ENCODE results near the gene UBA5. TPM values are rescaled to one million over a fixed set of nuclear protein-coding genes. Genes with fewer than 3 reads are reported as not detected.
"Not testable (repeated sequence)": the region's sequence is repeated elsewhere in the genome, so short reads cannot be mapped to it uniquely, and the experiment has no call there.

The UBA5 gene
- polyA plus RNA-seq (2013, experiment 1 of 2): 29.1 TPM
- polyA plus RNA-seq (2013, experiment 2 of 2): 29.3 TPM

DNA sequence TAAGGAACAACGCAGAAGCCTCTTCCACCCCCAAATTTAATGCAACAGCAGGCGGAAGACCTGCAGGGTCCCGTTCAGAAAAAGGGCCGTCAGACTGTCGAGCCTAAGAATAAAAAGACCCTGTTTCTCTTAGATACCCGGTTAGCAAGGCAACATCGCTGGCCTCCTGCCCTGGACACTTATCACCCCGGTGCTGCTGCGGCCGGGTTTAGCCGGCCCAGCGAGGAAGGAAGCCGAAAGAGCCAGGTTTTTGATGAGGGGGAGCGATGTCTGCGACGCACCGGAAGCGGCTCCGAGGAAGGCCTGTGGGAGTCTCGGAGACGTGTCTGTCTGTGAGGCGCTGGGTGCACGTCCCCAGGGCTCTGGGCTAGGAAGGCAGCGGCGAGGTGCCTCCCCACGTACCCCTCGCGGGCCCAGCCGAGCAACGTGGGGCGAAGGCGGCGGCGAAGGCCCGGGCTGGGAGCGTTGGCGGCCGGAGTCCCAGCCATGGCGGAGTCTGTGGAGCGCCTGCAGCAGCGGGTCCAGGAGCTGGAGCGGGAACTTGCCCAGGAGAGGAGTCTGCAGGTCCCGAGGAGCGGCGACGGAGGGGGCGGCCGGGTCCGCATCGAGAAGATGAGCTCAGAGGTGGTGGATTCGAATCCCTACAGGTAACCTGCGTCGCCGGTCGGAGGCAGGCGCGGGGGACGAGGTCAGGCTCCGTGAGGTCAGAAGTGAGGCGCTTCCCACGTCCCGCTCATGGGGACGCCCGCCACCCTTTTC lies at the start of gene UBA5:
UBA5 (plus strand) TSS at position 278 of the 759 bp plus-strand sequence; CDS start at position 487, 209 bp downstream.
- H3K79me1 ChIP-seq (ENCODE audit: low read length): peaks cover 4% of the 10 kb centered on the region
- H3K23ac ChIP-seq (ENCODE audit: low read length): peak within 1 kb of the TSS; percentile 90
- H2BK15ac ChIP-seq (replicated peaks; ENCODE audit: low read depth): no peak within 1 kb of the TSS
- no peaks in the 10 kb centered on the region for H3K4me1 ChIP-seq (ENCODE audit: control insufficient read depth, low read depth, low read length)
- peak within 1 kb of the TSS; percentile 36 for H3K27ac ChIP-seq (ENCODE audit: low read depth, low read length)
- H4K8ac ChIP-seq (ENCODE audit: low read depth, low read length): no peak within 1 kb of the TSS
- peak; percentile 81 for DNase-seq
- peak within 1 kb of the TSS; percentile 96 for H3K4me2 ChIP-seq (ENCODE audit: low read length)
- H2BK5ac ChIP-seq (ENCODE audit: low read length): peak within 1 kb of the TSS; percentile 87
- peak within 1 kb of the TSS; percentile 81 for H3K4me3 ChIP-seq (ENCODE audit: low read length)
- no peaks in the 10 kb centered on the region for H3K27me3 ChIP-seq (ENCODE audit: insufficient read depth, low read length, poor library complexity)
- H2BK120ac ChIP-seq (ENCODE audit: low read depth, low read length): no peak within 1 kb of the TSS
- peak within 1 kb of the TSS; percentile 98 for H3K56ac ChIP-seq (ENCODE audit: low read length)
- H3K79me2 ChIP-seq (ENCODE audit: control insufficient read depth, insufficient read depth, low read length): peaks cover 10% of the 10 kb centered on the region
- H2AK5ac ChIP-seq (ENCODE audit: low read length): no peak within 1 kb of the TSS
- no CpG with 5 or more reads among the region's 64 CpGs for WGBS (ENCODE audit: extremely low coverage, insufficient coverage, low lambda C conversion rate)
- peak within 1 kb of the TSS; percentile 46 for H3K18ac ChIP-seq (ENCODE audit: low read length)
- peak within 1 kb of the TSS; percentile 95 for H3K9ac ChIP-seq (ENCODE audit: low read length)
- H3K36me3 ChIP-seq (ENCODE audit: control insufficient read depth, insufficient read depth, low read length): no peaks in the 10 kb centered on the region
- H4K5ac ChIP-seq (ENCODE audit: low read length): no peak within 1 kb of the TSS
- peak within 1 kb of the TSS; percentile 58 for H3K4ac ChIP-seq (ENCODE audit: low read depth, low read length)

DNA sequence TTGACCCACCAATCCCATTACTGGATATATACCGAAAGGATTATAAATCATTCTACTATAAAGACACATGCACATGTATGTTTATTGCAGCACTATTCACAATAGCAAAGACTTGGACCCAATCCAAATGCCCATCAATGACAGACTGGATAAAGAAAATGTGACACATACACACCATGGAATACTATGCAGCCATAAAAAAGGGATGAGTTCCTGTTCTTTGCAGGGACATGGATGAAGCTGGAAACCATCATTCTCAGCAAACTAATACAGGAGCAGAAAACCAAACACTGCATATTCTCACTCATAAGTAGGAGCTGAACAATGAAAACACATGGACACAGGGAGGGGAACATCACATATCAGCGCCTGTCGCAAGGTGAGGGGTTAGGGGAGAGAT lies 44.8 kb upstream of the UBA5 start:
- not testable (repeated sequence) for H3K27ac ChIP-seq (ENCODE audit: low read depth, low read length); H3K36me3 ChIP-seq (ENCODE audit: control insufficient read depth, insufficient read depth, low read length); DNase-seq; H2AK5ac ChIP-seq (ENCODE audit: low read length); H3K4me1 ChIP-seq (ENCODE audit: control insufficient read depth, low read depth, low read length); H3K79me1 ChIP-seq (ENCODE audit: low read length); H2BK5ac ChIP-seq (ENCODE audit: low read length); H3K4me2 ChIP-seq (ENCODE audit: low read length); H3K4me3 ChIP-seq (ENCODE audit: low read length); H3K18ac ChIP-seq (ENCODE audit: low read length); H3K27me3 ChIP-seq (ENCODE audit: insufficient read depth, low read length, poor library complexity); H3K23ac ChIP-seq (ENCODE audit: low read length); H4K5ac ChIP-seq (ENCODE audit: low read length); H2BK120ac ChIP-seq (ENCODE audit: low read depth, low read length); H3K79me2 ChIP-seq (ENCODE audit: control insufficient read depth, insufficient read depth, low read length); H2BK15ac ChIP-seq (replicated peaks; ENCODE audit: low read depth); H3K4ac ChIP-seq (ENCODE audit: low read depth, low read length); H3K56ac ChIP-seq (ENCODE audit: low read length); H4K8ac ChIP-seq (ENCODE audit: low read depth, low read length); H3K9ac ChIP-seq (ENCODE audit: low read length)
- WGBS (ENCODE audit: extremely low coverage, insufficient coverage, low lambda C conversion rate): no CpG with 5 or more reads among the region's 3 CpGs

DNA sequence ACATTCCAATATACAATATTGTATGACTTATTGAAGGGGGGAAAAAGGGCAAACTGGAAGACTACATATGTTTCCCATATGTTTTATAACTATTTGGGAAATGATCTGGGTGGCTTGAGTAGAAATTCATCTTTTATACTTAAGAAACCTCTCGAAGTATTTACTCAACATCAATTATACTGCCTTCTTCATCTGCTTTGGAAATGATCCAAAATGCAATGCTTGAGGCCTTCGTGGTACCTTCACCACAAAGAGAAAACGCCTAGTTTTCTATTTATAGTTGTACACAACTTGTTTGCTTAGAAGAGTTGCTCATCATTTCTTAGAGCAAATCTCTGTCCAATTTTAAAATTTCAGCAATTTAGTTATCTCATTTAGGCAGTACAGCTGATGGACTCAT lies 44.2 kb upstream of the UBA5 start:
- H3K79me1 ChIP-seq (ENCODE audit: low read length): no peaks in the 10 kb centered on the region
- H2BK120ac ChIP-seq (ENCODE audit: low read depth, low read length): no peak overlapping the region
- no peak overlapping the region for H3K27ac ChIP-seq (ENCODE audit: low read depth, low read length)
- no peak overlapping the region for H2BK5ac ChIP-seq (ENCODE audit: low read length)
- H3K79me2 ChIP-seq (ENCODE audit: control insufficient read depth, insufficient read depth, low read length): no peaks in the 10 kb centered on the region
- no CpG with 5 or more reads among the region's 3 CpGs for WGBS (ENCODE audit: extremely low coverage, insufficient coverage, low lambda C conversion rate)
- H3K23ac ChIP-seq (ENCODE audit: low read length): no peak overlapping the region
- no peak overlapping the region for H3K56ac ChIP-seq (ENCODE audit: low read length)
- no peak overlapping the region for H4K8ac ChIP-seq (ENCODE audit: low read depth, low read length)
- H2AK5ac ChIP-seq (ENCODE audit: low read length): no peak overlapping the region
- no peaks in the 10 kb centered on the region for H3K4me1 ChIP-seq (ENCODE audit: control insufficient read depth, low read depth, low read length)
- no peak overlapping the region for H3K4me2 ChIP-seq (ENCODE audit: low read length)
- no peak overlapping the region for H4K5ac ChIP-seq (ENCODE audit: low read length)
- no peaks in the 10 kb centered on the region for H3K27me3 ChIP-seq (ENCODE audit: insufficient read depth, low read length, poor library complexity)
- H3K36me3 ChIP-seq (ENCODE audit: control insufficient read depth, insufficient read depth, low read length): no peaks in the 10 kb centered on the region
- H3K4me3 ChIP-seq (ENCODE audit: low read length): no peak overlapping the region
- no peak for DNase-seq
- H2BK15ac ChIP-seq (replicated peaks; ENCODE audit: low read depth): no peak overlapping the region
- no peak overlapping the region for H3K18ac ChIP-seq (ENCODE audit: low read length)
- no peak overlapping the region for H3K9ac ChIP-seq (ENCODE audit: low read length)
- no peak overlapping the region for H3K4ac ChIP-seq (ENCODE audit: low read depth, low read length)

DNA sequence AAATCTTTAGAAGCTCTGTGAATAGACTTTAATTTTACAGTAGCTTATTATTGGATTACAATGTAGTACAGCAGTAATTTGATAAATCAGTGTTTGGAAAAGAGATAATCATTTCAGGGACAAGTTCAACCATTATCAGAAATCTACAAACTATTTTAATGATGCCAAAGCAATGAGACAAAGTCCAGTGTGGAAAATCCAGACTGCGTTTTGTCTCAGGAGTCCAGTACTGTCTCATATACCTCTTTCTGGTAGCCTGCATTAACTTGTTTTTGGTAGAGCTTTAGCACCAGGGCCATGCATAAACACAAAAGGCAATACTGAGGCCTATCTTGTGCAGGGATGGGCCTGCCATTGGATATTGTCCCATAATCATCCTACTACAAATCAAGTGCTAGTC lies 43.3 kb upstream of the UBA5 start:
- no peak overlapping the region for H2BK5ac ChIP-seq (ENCODE audit: low read length)
- no peak overlapping the region for H3K27ac ChIP-seq (ENCODE audit: low read depth, low read length)
- no peak overlapping the region for H3K18ac ChIP-seq (ENCODE audit: low read length)
- H3K4me3 ChIP-seq (ENCODE audit: low read length): no peak overlapping the region
- H3K9ac ChIP-seq (ENCODE audit: low read length): no peak overlapping the region
- H3K36me3 ChIP-seq (ENCODE audit: control insufficient read depth, insufficient read depth, low read length): no peaks in the 10 kb centered on the region
- no peak overlapping the region for H3K4ac ChIP-seq (ENCODE audit: low read depth, low read length)
- no peak for DNase-seq
- H2AK5ac ChIP-seq (ENCODE audit: low read length): no peak overlapping the region
- H2BK120ac ChIP-seq (ENCODE audit: low read depth, low read length): no peak overlapping the region
- no peak overlapping the region for H4K8ac ChIP-seq (ENCODE audit: low read depth, low read length)
- no peak overlapping the region for H2BK15ac ChIP-seq (replicated peaks; ENCODE audit: low read depth)
- no peaks in the 10 kb centered on the region for H3K27me3 ChIP-seq (ENCODE audit: insufficient read depth, low read length, poor library complexity)
- H3K79me1 ChIP-seq (ENCODE audit: low read length): no peaks in the 10 kb centered on the region
- no CpG with 5 or more reads among the region's 1 CpG for WGBS (ENCODE audit: extremely low coverage, insufficient coverage, low lambda C conversion rate)
- H3K4me1 ChIP-seq (ENCODE audit: control insufficient read depth, low read depth, low read length): no peaks in the 10 kb centered on the region
- H4K5ac ChIP-seq (ENCODE audit: low read length): no peak overlapping the region
- H3K4me2 ChIP-seq (ENCODE audit: low read length): no peak overlapping the region
- H3K79me2 ChIP-seq (ENCODE audit: control insufficient read depth, insufficient read depth, low read length): no peaks in the 10 kb centered on the region
- H3K23ac ChIP-seq (ENCODE audit: low read length): no peak overlapping the region
- H3K56ac ChIP-seq (ENCODE audit: low read length): no peak overlapping the region

DNA sequence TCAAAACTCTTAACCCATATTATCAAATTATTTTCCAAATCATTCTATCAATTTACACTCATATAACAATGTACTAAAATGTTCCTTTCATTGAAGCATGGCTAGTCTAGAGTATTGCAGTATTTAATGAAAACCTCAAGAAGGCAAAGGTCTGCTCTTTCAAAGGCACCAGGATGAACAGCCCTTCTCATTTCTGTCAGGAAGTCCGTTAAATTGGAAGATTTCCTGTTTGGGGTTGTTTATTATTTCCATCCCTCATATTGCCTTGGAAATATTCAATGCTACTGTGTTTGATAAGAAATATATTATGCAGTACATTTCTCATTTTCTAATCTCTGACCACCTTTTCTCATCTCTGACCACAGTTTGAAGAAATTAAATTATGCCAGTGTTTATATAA lies 38.0 kb upstream of the UBA5 start:
- no peak overlapping the region for H4K5ac ChIP-seq (ENCODE audit: low read length)
- H3K4me2 ChIP-seq (ENCODE audit: low read length): no peak overlapping the region
- no peak overlapping the region for H4K8ac ChIP-seq (ENCODE audit: low read depth, low read length)
- H3K79me2 ChIP-seq (ENCODE audit: control insufficient read depth, insufficient read depth, low read length): no peaks in the 10 kb centered on the region
- DNase-seq: no peak
- H3K27me3 ChIP-seq (ENCODE audit: insufficient read depth, low read length, poor library complexity): no peaks in the 10 kb centered on the region
- no peak overlapping the region for H3K4me3 ChIP-seq (ENCODE audit: low read length)
- no peak overlapping the region for H3K23ac ChIP-seq (ENCODE audit: low read length)
- H3K9ac ChIP-seq (ENCODE audit: low read length): no peak overlapping the region
- H3K79me1 ChIP-seq (ENCODE audit: low read length): no peaks in the 10 kb centered on the region
- H2BK15ac ChIP-seq (replicated peaks; ENCODE audit: low read depth): no peak overlapping the region
- no peak overlapping the region for H2BK120ac ChIP-seq (ENCODE audit: low read depth, low read length)
- H3K4me1 ChIP-seq (ENCODE audit: control insufficient read depth, low read depth, low read length): no peaks in the 10 kb centered on the region
- no peak overlapping the region for H3K27ac ChIP-seq (ENCODE audit: low read depth, low read length)
- no peak overlapping the region for H2AK5ac ChIP-seq (ENCODE audit: low read length)
- no peak overlapping the region for H2BK5ac ChIP-seq (ENCODE audit: low read length)
- no peak overlapping the region for H3K56ac ChIP-seq (ENCODE audit: low read length)
- H3K36me3 ChIP-seq (ENCODE audit: control insufficient read depth, insufficient read depth, low read length): no peaks in the 10 kb centered on the region
- H3K18ac ChIP-seq (ENCODE audit: low read length): no peak overlapping the region
- no peak overlapping the region for H3K4ac ChIP-seq (ENCODE audit: low read depth, low read length)
- no CpG with 5 or more reads among the region's 1 CpG for WGBS (ENCODE audit: extremely low coverage, insufficient coverage, low lambda C conversion rate)

DNA sequence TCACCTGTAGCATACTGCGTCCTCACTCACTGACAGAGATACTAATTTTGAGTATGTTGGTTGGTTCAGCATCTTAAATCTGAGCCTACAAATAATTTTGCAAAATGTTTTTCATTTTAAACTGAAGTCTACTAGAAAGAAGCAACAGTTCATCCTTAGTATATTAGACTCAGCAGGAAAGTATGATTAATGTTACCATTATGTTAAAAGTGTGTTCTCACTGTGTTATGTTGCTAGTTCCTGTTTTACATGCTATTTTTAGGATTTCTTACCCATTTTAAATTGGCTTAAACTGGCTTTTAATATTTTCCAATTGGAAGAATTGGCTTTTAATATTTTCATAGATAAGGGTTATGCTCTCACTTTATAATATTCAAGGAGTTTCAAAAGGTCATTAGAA lies 37.4 kb upstream of the UBA5 start:
- Histone ChIP-seq H3K4me1 (ENCODE audit: control insufficient read depth, low read depth, low read length) (no peaks in the 10 kb centered on the region), H2BK5ac (ENCODE audit: low read length) (no peak overlapping the region), H3K4ac (ENCODE audit: low read depth, low read length) (no peak overlapping the region), H3K23ac (ENCODE audit: low read length) (no peak overlapping the region), H3K18ac (ENCODE audit: low read length) (no peak overlapping the region), H3K9ac (ENCODE audit: low read length) (no peak overlapping the region), H3K79me1 (ENCODE audit: low read length) (no peaks in the 10 kb centered on the region), H2BK120ac (ENCODE audit: low read depth, low read length) (no peak overlapping the region), H2BK15ac (replicated peaks; ENCODE audit: low read depth) (no peak overlapping the region), H3K4me2 (ENCODE audit: low read length) (no peak overlapping the region), H3K4me3 (ENCODE audit: low read length) (no peak overlapping the region), H4K5ac (ENCODE audit: low read length) (no peak overlapping the region), H3K36me3 (ENCODE audit: control insufficient read depth, insufficient read depth, low read length) (no peaks in the 10 kb centered on the region), H4K8ac (ENCODE audit: low read depth, low read length) (no peak overlapping the region), H3K27ac (ENCODE audit: low read depth, low read length) (no peak overlapping the region), H2AK5ac (ENCODE audit: low read length) (no peak overlapping the region), H3K56ac (ENCODE audit: low read length) (no peak overlapping the region), H3K27me3 (ENCODE audit: insufficient read depth, low read length, poor library complexity) (no peaks in the 10 kb centered on the region), H3K79me2 (ENCODE audit: control insufficient read depth, insufficient read depth, low read length) (no peaks in the 10 kb centered on the region)
- DNase-seq: no peak
- no CpG with 5 or more reads among the region's 1 CpG for WGBS (ENCODE audit: extremely low coverage, insufficient coverage, low lambda C conversion rate)
